ENCODE measurements around the gene PCSK2. TPM values are rescaled to one million over a fixed set of nuclear protein-coding genes. Genes with fewer than 3 reads are reported as not detected.

PCSK2 gene
- total and polyA plus RNA-seq, 2 of the 8 experiments (the other 6 are each of a cell fraction or from before 2014, with no cell fraction given): 1.9 to 4.2 TPM

- no peak overlapping the region for H3K4me3 ChIP-seq (ENCODE audit: extremely low read depth in 1 of 4, insufficient read depth in 2 of 4, low read depth in 3 of 4, low read length in 4 of 4)
- no peak overlapping the region for H2BK15ac ChIP-seq (ENCODE audit: low read length)
- ChIA-PET POLR2A (ENCODE audit: partially characterized antibody) (no interaction called here), CTCF (ENCODE audit: partially characterized antibody) (interaction anchor here (0.9 to 1.3 kb wide), 3 partner anchors 28 to 599 kb away, joined by 3 to 4 read pairs (median 4); no protein-coding TSS in a partner anchor)
- no peaks in the 10 kb centered on the region for H3K79me2 ChIP-seq (ENCODE audit: control insufficient read depth in 1 of 2, insufficient read depth in 2 of 2, low read length in 2 of 2)
- H3K4ac ChIP-seq (replicated peaks; ENCODE audit: insufficient read length, low read depth, low read length): no peak overlapping the region
- no peak overlapping the region for H4K91ac ChIP-seq (replicated peaks; ENCODE audit: insufficient read length, low read length)
- no peak overlapping the region for H3K9ac ChIP-seq (replicated peaks in 1 of 4; ENCODE audit: extremely low read depth in 1 of 4, low read depth in 3 of 4, low read length in 3 of 4)
- H2BK20ac ChIP-seq (ENCODE audit: low read length): no peak overlapping the region
- no peak overlapping the region for H2BK120ac ChIP-seq (replicated peaks; ENCODE audit: low read depth, low read length)
- H4K20me1 ChIP-seq (replicated peaks in 1 of 2; ENCODE audit: control insufficient read depth in 1 of 2, insufficient read depth in 2 of 2, low read length in 2 of 2): no peaks in the 10 kb centered on the region
- H3K23me2 ChIP-seq (ENCODE audit: low read depth, low read length): no peaks in the 10 kb centered on the region
- H2AK5ac ChIP-seq (ENCODE audit: low read depth, low read length): no peak overlapping the region
- H3K36me3 ChIP-seq (ENCODE audit: control insufficient read depth in 2 of 4, insufficient read depth in 4 of 4, low read length in 3 of 4): no peaks in the 10 kb centered on the region
- no peak overlapping the region for H3K4me2 ChIP-seq (ENCODE audit: insufficient read depth in 1 of 2, low read depth in 2 of 2, low read length in 2 of 2)
- DNase-seq (ENCODE audit: low read depth in 1 of 2, low spot score in 2 of 2): no peak
- H2BK12ac ChIP-seq (ENCODE audit: low read depth, low read length): no peak overlapping the region
- H3K14ac ChIP-seq (ENCODE audit: insufficient read length): no peak overlapping the region
- no peak overlapping the region for H3K56ac ChIP-seq (replicated peaks; ENCODE audit: insufficient read length, low read depth, low read length)
- no peak overlapping the region for H4K5ac ChIP-seq (ENCODE audit: insufficient read length, low read depth, low read length)
- H3K79me1 ChIP-seq (ENCODE audit: low read depth, low read length): no peaks in the 10 kb centered on the region
- no peak overlapping the region for H3K27ac ChIP-seq (ENCODE audit: low read depth, low read length)
- no peaks in the 10 kb centered on the region for H3K27me3 ChIP-seq (replicated peaks in 1 of 4; ENCODE audit: control insufficient read depth in 3 of 4, extremely low read depth in 1 of 4, insufficient read depth in 3 of 4, low read length in 3 of 4)
- no peak overlapping the region for H4K8ac ChIP-seq (ENCODE audit: extremely low read depth, insufficient read depth, low read length)
- no peak overlapping the region for H3K18ac ChIP-seq (ENCODE audit: extremely low read depth, low read length)
- H2BK5ac ChIP-seq (ENCODE audit: low read depth, low read length): no peak overlapping the region
- no peaks in the 10 kb centered on the region for H3K9me3 ChIP-seq (ENCODE audit: insufficient read depth in 2 of 2, low read depth in 1 of 2, low read length in 1 of 2)
- H3K23ac ChIP-seq (ENCODE audit: insufficient read length): no peak overlapping the region
- FAIRE-seq: no peak
- 87% methylated on average over 4 of the region's 4 CpGs; no CpG with 5 or more reads in 1 of the 2 experiments for WGBS, 2 experiments (ENCODE audit: extremely low coverage in 1 of 2, insufficient coverage in 1 of 2, insufficient read length in 1 of 2, insufficient replicate concordance in 2 of 2, low coverage in 1 of 2, low lambda C conversion rate in 2 of 2, missing lambda C conversion rate in 1 of 2)
- H2AFZ ChIP-seq (ENCODE audit: low read length): no peak overlapping the region
- no peaks in the 10 kb centered on the region for H3K4me1 ChIP-seq (replicated peaks in 1 of 4; ENCODE audit: control insufficient read depth in 3 of 4, insufficient read depth in 4 of 4, low read length in 3 of 4)
- TF ChIP-seq, protein P1, sequence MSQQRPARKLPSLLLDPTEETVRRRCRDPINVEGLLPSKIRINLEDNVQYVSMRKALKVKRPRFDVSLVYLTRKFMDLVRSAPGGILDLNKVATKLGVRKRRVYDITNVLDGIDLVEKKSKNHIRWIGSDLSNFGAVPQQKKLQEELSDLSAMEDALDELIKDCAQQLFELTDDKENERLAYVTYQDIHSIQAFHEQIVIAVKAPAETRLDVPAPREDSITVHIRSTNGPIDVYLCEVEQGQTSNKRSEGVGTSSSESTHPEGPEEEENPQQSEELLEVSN (IDR thresholded peaks at IDR 0.05): no peak
- no peak for TF ChIP-seq FOSL1 (IDR thresholded peaks at IDR 0.05; ENCODE audit: insufficient read depth, low read depth, low read length)
- TF ChIP-seq CHD2 (IDR thresholded peaks at IDR 0.05; ENCODE audit: low read length): no peak
- TF ChIP-seq RXRA (IDR thresholded peaks at IDR 0.05; ENCODE audit: insufficient read depth, low read depth, low read length): no peak
- TF ChIP-seq SAP30 (IDR thresholded peaks at IDR 0.05; ENCODE audit: insufficient read depth, insufficient replicate concordance, low read length): no peak
- TF ChIP-seq KDM1A (IDR thresholded peaks at IDR 0.05; ENCODE audit: borderline replicate concordance, low read length): no peak
- no peak for TF ChIP-seq TAF7 (optimal IDR thresholded peaks at IDR 0.05; ENCODE audit: borderline replicate concordance, low read depth, low read length)
- TF ChIP-seq ZNF274 (IDR thresholded peaks at IDR 0.05; ENCODE audit: borderline replicate concordance, extremely low read depth, low read length): no peak
- TF ChIP-seq SP4 (IDR thresholded peaks at IDR 0.05; ENCODE audit: low read length): no peak
- TF ChIP-seq KDM5A (IDR thresholded peaks at IDR 0.05; ENCODE audit: low read length): no peak
- no peak for TF ChIP-seq SRF (IDR thresholded peaks at IDR 0.05; ENCODE audit: low read depth, low read length)
- TF ChIP-seq NANOG (IDR thresholded peaks at IDR 0.05; ENCODE audit: insufficient read depth, low read depth, low read length, poor library complexity, severe bottlenecking): no peak
- no peak for TF ChIP-seq TBP (IDR thresholded peaks at IDR 0.05; ENCODE audit: low read depth, low read length)
- no peak for TF ChIP-seq JUN (IDR thresholded peaks at IDR 0.05; ENCODE audit: low read depth, low read length)
- TF ChIP-seq SP1 (IDR thresholded peaks at IDR 0.05; ENCODE audit: low read depth, low read length): no peak
Measured at GRCh38 chr20:17403461-17403860, 176.6 kb downstream of the PCSK2 start.

Data from H1 (cell line).